ENCODE data around the gene CAV2. TPM values are rescaled to one million over a fixed set of nuclear protein-coding genes. Genes with fewer than 3 reads are reported as not detected.
A peak's percentile ranks its signal among the peaks of the same experiment; 100 is the strongest.

Gene CAV2
- total RNA-seq, 2 experiments from 2014 or later: not detected

GRCh38 chr7:116517626-116518025 is 18.1 kb downstream of the CAV2 start:
- Mint-ChIP-seq H3K9me3 (no peaks in the 10 kb centered on the region), H3K36me3 (ENCODE audit: low read depth) (no peaks in the 10 kb centered on the region), H3K27ac (no peak overlapping the region), H3K4me1 (peaks cover 4% of the 10 kb centered on the region), H3K27me3 (peaks cover 47% of the 10 kb centered on the region), H3K4me3 (no peak overlapping the region)
- no peak for DNase-seq
- POLR2A ChIA-PET: no interaction called here
- CTCF ChIA-PET: interaction anchor here (0.8 kb wide), 1 partner anchor 9 kb away, joined by 3 read pairs; no protein-coding TSS in a partner anchor

GRCh38 chr7:116518961-116519360 is 19.4 kb downstream of the CAV2 start:
- no peaks in the 10 kb centered on the region for H3K9me3 Mint-ChIP-seq
- no peaks in the 10 kb centered on the region for H3K36me3 Mint-ChIP-seq (ENCODE audit: low read depth)
- ChIA-PET POLR2A (no interaction called here), CTCF (no interaction called here)
- H3K27ac Mint-ChIP-seq: no peak overlapping the region
- H3K4me1 Mint-ChIP-seq: no peaks in the 10 kb centered on the region
- H3K27me3 Mint-ChIP-seq: peaks cover 53% of the 10 kb centered on the region
- DNase-seq: no peak
- no peak overlapping the region for H3K4me3 Mint-ChIP-seq

- CTCF ChIA-PET: interaction anchor here (0.8 to 0.9 kb wide), 2 partner anchors 67 to 341 kb away, joined by 3 read pairs; no protein-coding TSS in a partner anchor
- H3K9me3 Mint-ChIP-seq: no peaks in the 10 kb centered on the region
- DNase-seq: no peak
Observed at GRCh38 chr7:116521046-116521664, 21.6 kb downstream of the CAV2 start.

DNA sequence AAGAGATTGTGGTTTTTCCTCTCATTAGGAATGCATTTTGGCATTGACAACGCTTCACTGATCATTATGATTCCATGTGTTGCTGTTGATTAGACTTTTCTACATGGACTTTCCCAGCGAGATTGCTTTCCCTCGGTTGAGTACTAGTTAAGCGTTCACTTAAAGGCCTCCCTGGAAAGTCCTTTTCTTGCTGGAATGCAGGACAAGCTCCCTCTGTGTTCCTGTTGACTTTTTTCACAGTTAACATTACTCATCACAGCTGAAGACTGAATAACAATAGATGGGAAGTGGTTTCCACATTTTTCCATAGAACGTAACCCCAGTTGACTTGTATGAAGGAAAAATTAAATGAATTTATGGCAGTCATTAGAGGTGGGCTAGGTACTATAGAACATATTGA is 22.7 kb downstream of the CAV2 start:
- Mint-ChIP-seq H3K9me3 (no peaks in the 10 kb centered on the region), H3K4me1 (peaks cover 25% of the 10 kb centered on the region), H3K36me3 (ENCODE audit: low read depth) (no peaks in the 10 kb centered on the region), H3K4me3 (no peak overlapping the region), H3K27ac (no peak overlapping the region), H3K27me3 (peaks cover 68% of the 10 kb centered on the region)
- DNase-seq: no peak
- ChIA-PET POLR2A (no interaction called here), CTCF (interaction anchor here (0.9 kb wide), 1 partner anchor 66 kb away, joined by 3 read pairs; no protein-coding TSS in a partner anchor)

More at GRCh38 chr7:116521046-116521664, 21.6 kb downstream of the CAV2 start:
- POLR2A ChIA-PET: no interaction called here
- no peak overlapping the region for H3K4me3 Mint-ChIP-seq
- H3K36me3 Mint-ChIP-seq (ENCODE audit: low read depth): no peaks in the 10 kb centered on the region
- peaks cover 57% of the 10 kb centered on the region for H3K27me3 Mint-ChIP-seq
- peaks cover 18% of the 10 kb centered on the region for H3K4me1 Mint-ChIP-seq
- H3K27ac Mint-ChIP-seq: no peak overlapping the region

DNA sequence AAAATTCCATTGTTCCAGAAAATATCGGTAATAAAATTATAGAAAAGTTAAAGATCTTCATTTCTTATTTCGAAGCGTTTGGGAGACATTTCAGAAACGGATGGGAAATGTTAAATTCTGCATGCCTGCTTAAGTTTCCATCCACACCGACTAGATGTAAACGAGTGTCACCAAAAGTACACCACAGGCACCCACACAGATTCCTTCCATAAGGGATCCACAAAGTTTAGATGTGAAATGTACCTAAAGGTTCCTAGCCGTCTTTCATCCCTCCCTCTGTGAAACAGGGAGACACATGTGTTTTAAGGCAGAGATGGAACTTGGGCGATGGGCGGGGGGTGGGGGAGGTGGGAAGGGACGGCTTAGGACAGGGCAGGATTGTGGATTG is 24.7 kb downstream of the CAV2 start:
- no peak overlapping the region for H3K4me3 Mint-ChIP-seq
- ChIA-PET CTCF (no interaction called here), POLR2A (interaction anchor here (0.9 kb wide), 1 partner anchor 27 kb away, joined by 3 read pairs; no protein-coding TSS in a partner anchor)
- peaks cover 25% of the 10 kb centered on the region for H3K4me1 Mint-ChIP-seq
- DNase-seq: no peak
- no peak overlapping the region for H3K27ac Mint-ChIP-seq
- H3K27me3 Mint-ChIP-seq: peaks cover 79% of the 10 kb centered on the region
- H3K36me3 Mint-ChIP-seq (ENCODE audit: low read depth): no peaks in the 10 kb centered on the region
- no peaks in the 10 kb centered on the region for H3K9me3 Mint-ChIP-seq

- H3K4me1 Mint-ChIP-seq: peaks cover 25% of the 10 kb centered on the region
- CTCF ChIA-PET: interaction anchor here (1.0 to 2.4 kb wide), 5 partner anchors 13 to 267 kb away, joined by 3 to 18 read pairs (median 14); no protein-coding TSS in a partner anchor
- POLR2A ChIA-PET: no interaction called here
- no peaks in the 10 kb centered on the region for H3K36me3 Mint-ChIP-seq (ENCODE audit: low read depth)
- no peaks in the 10 kb centered on the region for H3K9me3 Mint-ChIP-seq
- H3K27ac Mint-ChIP-seq: no peak within 1 kb of the TSS
- peak; percentile 40 for DNase-seq
- peaks cover 77% of the 10 kb centered on the region for H3K27me3 Mint-ChIP-seq
- H3K4me3 Mint-ChIP-seq: peak within 1 kb of the TSS; percentile 75
Observed at GRCh38 chr7:116524609-116525297, 25.2 kb downstream of the CAV2 start, which contains the start of gene CAV1. TSS of gene CAV1 (plus strand) at chr7:116525036. CDS start at chr7:116525063, 27 bp downstream.

GRCh38 chr7:116525298-116525912 is 25.9 kb downstream of the CAV2 start:
- H3K27me3 Mint-ChIP-seq: peaks cover 74% of the 10 kb centered on the region
- peaks cover 25% of the 10 kb centered on the region for H3K4me1 Mint-ChIP-seq
- DNase-seq: peak; percentile 26
- H3K36me3 Mint-ChIP-seq (ENCODE audit: low read depth): no peaks in the 10 kb centered on the region
- POLR2A ChIA-PET: interaction anchor here (0.6 to 1.2 kb wide), 2 partner anchors 14 to 315 kb away, joined by 3 read pairs; partner anchors contain the start of gene TES
- no peak overlapping the region for H3K27ac Mint-ChIP-seq
- H3K4me3 Mint-ChIP-seq: peak overlapping the region; percentile 75
- CTCF ChIA-PET: interaction anchor here (0.7 to 3.0 kb wide), 24 partner anchors 13 to 1600 kb away, joined by 3 to 18 read pairs (median 4); no protein-coding TSS in a partner anchor
- H3K9me3 Mint-ChIP-seq: no peaks in the 10 kb centered on the region

GRCh38 chr7:116525913-116526861 is 26.6 kb downstream of the CAV2 start:
- ChIA-PET CTCF (interaction anchor here (0.5 to 3.0 kb wide), 44 partner anchors 8 to 1601 kb away, joined by 3 to 18 read pairs (median 4); partner anchors contain the start of gene TES), POLR2A (interaction anchor here (0.6 to 1.2 kb wide), 3 partner anchors 15 to 316 kb away, joined by 3 to 4 read pairs (median 3); partner anchors contain the start of gene TES)
- H3K27me3 Mint-ChIP-seq: peaks cover 75% of the 10 kb centered on the region
- no peaks in the 10 kb centered on the region for H3K9me3 Mint-ChIP-seq
- no peaks in the 10 kb centered on the region for H3K36me3 Mint-ChIP-seq (ENCODE audit: low read depth)
- peak overlapping the region; percentile 75 for H3K4me3 Mint-ChIP-seq
- peak; percentile 70 for DNase-seq
- no peak overlapping the region for H3K27ac Mint-ChIP-seq
- H3K4me1 Mint-ChIP-seq: peaks cover 25% of the 10 kb centered on the region

GRCh38 chr7:116526897-116527296 is 27.4 kb downstream of the CAV2 start:
- CTCF ChIA-PET: interaction anchor here (0.7 to 3.0 kb wide), 25 partner anchors 12 to 393 kb away, joined by 3 to 16 read pairs (median 5); partner anchors contain the start of gene TES
- H3K27me3 Mint-ChIP-seq: peaks cover 73% of the 10 kb centered on the region
- no peaks in the 10 kb centered on the region for H3K36me3 Mint-ChIP-seq (ENCODE audit: low read depth)
- DNase-seq: no peak
- peaks cover 25% of the 10 kb centered on the region for H3K4me1 Mint-ChIP-seq
- no peak overlapping the region for H3K27ac Mint-ChIP-seq
- POLR2A ChIA-PET: interaction anchor here (1.2 kb wide), 1 partner anchor 317 kb away, joined by 3 read pairs; the partner anchor contains the start of gene TES
- H3K4me3 Mint-ChIP-seq: peak overlapping the region; percentile 75
- no peaks in the 10 kb centered on the region for H3K9me3 Mint-ChIP-seq

DNA sequence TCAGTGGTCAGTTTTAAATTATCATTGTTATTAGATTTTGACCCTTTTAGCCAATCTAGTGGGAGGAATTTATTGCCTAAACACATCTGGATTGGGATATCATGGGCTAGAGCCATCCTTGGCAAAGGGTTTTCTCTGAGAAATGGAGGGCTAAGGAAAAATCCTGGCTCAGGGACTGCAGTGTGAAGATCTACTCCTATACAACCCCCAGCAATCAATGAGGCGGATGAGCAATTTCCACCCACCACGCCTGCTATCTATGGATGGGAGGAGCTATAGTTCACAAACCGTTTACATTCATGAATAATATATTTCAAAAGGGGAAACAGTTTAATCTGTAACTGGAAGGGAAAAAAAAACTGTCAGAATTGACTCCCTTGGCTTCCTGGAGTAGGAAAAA is 28.0 kb downstream of the CAV2 start:
- Mint-ChIP-seq H3K4me1 (peaks cover 25% of the 10 kb centered on the region), H3K27ac (no peak overlapping the region), H3K4me3 (no peak overlapping the region), H3K27me3 (peaks cover 72% of the 10 kb centered on the region), H3K36me3 (ENCODE audit: low read depth) (no peaks in the 10 kb centered on the region), H3K9me3 (no peaks in the 10 kb centered on the region)
- ChIA-PET CTCF (interaction anchor here (1.0 to 3.0 kb wide), 6 partner anchors 16 to 354 kb away, joined by 3 to 16 read pairs (median 4); no protein-coding TSS in a partner anchor), POLR2A (no interaction called here)
- DNase-seq: no peak

- H3K4me1 Mint-ChIP-seq: peaks cover 25% of the 10 kb centered on the region
- DNase-seq: no peak
- H3K4me3 Mint-ChIP-seq: no peak overlapping the region
- peaks cover 69% of the 10 kb centered on the region for H3K27me3 Mint-ChIP-seq
- no peak overlapping the region for H3K27ac Mint-ChIP-seq
- H3K9me3 Mint-ChIP-seq: no peaks in the 10 kb centered on the region
- ChIA-PET POLR2A (no interaction called here), CTCF (interaction anchor here (1.1 to 3.0 kb wide), 2 partner anchors 26 to 355 kb away, joined by 3 to 16 read pairs; no protein-coding TSS in a partner anchor)
- no peaks in the 10 kb centered on the region for H3K36me3 Mint-ChIP-seq (ENCODE audit: low read depth)
Observed at GRCh38 chr7:116528008-116528789, 28.7 kb downstream of the CAV2 start.

Data from activated CD4-positive, alpha-beta memory T cell treated with anti-CD3 and anti-CD28 coated beads, Interleukin-2, amount 10 ng/mL, durations not matched to agents 7 days and 5 days (primary cell).